CD4-positive, CD25-positive, alpha-beta regulatory T cell (primary cell): ENCODE data around the gene RSPH6A. TPM values are rescaled to one million over a fixed set of nuclear protein-coding genes. Genes with fewer than 3 reads are reported as not detected.

Experiments
- ATAC-seq, 2 donors: fragments of 150-1000 bp; cut with Tn5 transposase; one replicate each; pipeline ENCODE4 v1.10.0; 2021; ENCODE audit warnings: low read depth in 2 of 2, moderate number of reproducible peaks in 2 of 2, moderate library complexity in 1 of 2
- DNase-seq, 3 donors: peaks; one replicate each; pipeline versions ENCODE4 v3.0.0 to v3.0.0-alpha.2; 2012 to 2022; ENCODE audit warnings: mixed read lengths in 1 of 3
- H3K27ac ChIP-seq: one replicate; pipeline ENCODE4 v1.7.0; 2013; ENCODE audit warnings: mild to moderate bottlenecking, low read length; ENCODE audit not compliant: insufficient read depth, poor library complexity, severe bottlenecking
- H3K27me3 ChIP-seq: one replicate; pipeline ENCODE4 v1.7.0; 2013; ENCODE audit warnings: low read length; ENCODE audit not compliant: control insufficient read depth, insufficient read depth
- H3K36me3 ChIP-seq: one replicate; pipeline ENCODE4 v1.7.0; 2013; ENCODE audit warnings: mild to moderate bottlenecking, low read length, moderate library complexity; ENCODE audit not compliant: control insufficient read depth, insufficient read depth
- H3K4me1 ChIP-seq: 2 replicates; pipeline ENCODE4 v1.7.0; 2013; ENCODE audit warnings: mild to moderate bottlenecking, low read length; ENCODE audit not compliant: insufficient read depth, control insufficient read depth, poor library complexity, severe bottlenecking
- H3K4me3 ChIP-seq: one replicate; pipeline ENCODE4 v1.7.0; 2013; ENCODE audit warnings: low read depth, mild to moderate bottlenecking, low read length, moderate library complexity
- H3K9me3 ChIP-seq, 2 experiments: 1 replicate in 1 of 2; 2 replicates in 1 of 2; pipeline ENCODE4 v1.7.0; 2013; ENCODE audit warnings: low read length in 2 of 2, mild to moderate bottlenecking in 1 of 2, moderate library complexity in 1 of 2; ENCODE audit not compliant: control insufficient read depth in 2 of 2
- H3K27ac Mint-ChIP-seq, 3 donors: one replicate each; pipeline ENCODE4 v1.8.0; 2020 to 2022; ENCODE audit warnings: mild to moderate bottlenecking in 3 of 3, mixed read lengths in 3 of 3, moderate library complexity in 2 of 3
- H3K27me3 Mint-ChIP-seq: one replicate; pipeline ENCODE4 v1.8.0; 2022; ENCODE audit warnings: mild to moderate bottlenecking, mixed read lengths
- H3K36me3 Mint-ChIP-seq: one replicate; pipeline ENCODE4 v1.8.0; 2020; ENCODE audit warnings: mixed read lengths
- H3K4me1 Mint-ChIP-seq, 4 donors: one replicate each; pipeline ENCODE4 v1.8.0; 2020 to 2022; ENCODE audit warnings: mixed read lengths in 4 of 4, mild to moderate bottlenecking in 1 of 4
- H3K4me3 Mint-ChIP-seq, 4 donors: one replicate each; pipeline ENCODE4 v1.8.0; 2020 to 2022; ENCODE audit warnings: mild to moderate bottlenecking in 4 of 4, mixed read lengths in 4 of 4, moderate library complexity in 3 of 4
- H3K9me3 Mint-ChIP-seq, 7 donors: one replicate each; pipeline ENCODE4 v1.8.0; 2020 to 2022; ENCODE audit warnings: mixed read lengths in 7 of 7, mild to moderate bottlenecking in 3 of 7, moderate library complexity in 2 of 7
- polyA plus RNA-seq, 4 donors: library from polyadenylated mRNA; unstranded; fragments of 300-500 nt; fragmentation: Illumina TruSeq; gene quantifications; one replicate each; pipeline ENCODE4 v1.2.3, GENCODE V29; 2021
- total RNA-seq: library from RNA; stranded (reverse); gene quantifications from one replicate; pipeline ENCODE4 v1.2.3, GENCODE V29; 2022

RSPH6A gene
- total and polyA plus RNA-seq, 5 donors from 2014 or later = 0.20 TPM; not detected in 4

DNA sequence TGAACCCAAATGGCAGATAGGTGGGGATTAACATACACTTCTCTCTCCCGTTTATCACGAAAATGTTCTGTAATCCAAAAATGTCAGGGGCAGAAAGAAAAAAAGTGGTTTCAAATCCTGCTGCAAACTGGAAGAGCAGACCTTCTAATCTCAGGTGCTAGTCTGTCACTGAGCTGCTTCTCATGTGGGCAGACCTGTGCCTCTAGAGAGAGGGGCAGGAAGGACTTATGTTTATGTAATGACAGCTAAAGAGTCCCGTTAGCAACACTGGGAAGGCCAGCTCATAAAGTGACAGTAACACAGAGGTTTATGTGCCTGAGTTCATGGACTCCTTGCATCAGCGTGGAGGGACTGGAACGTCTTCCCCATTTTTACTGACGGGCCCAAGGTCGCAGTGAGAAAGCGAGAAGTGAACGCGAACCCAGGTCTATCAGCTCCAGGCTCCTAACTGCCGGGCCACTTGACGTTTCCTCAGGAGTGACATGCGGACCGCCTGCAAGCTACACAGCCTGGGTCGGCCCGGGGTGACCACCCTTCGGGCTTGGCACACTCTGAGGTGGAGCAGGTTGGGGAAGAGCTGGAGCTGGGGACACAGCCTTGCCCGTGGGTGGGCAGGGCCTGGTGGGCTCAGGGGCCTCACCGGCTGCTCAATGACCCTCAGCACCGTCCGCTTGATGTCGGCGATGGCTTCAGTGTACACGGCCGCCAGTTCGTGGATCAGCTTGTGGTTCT is 9.6 kb upstream of the RSPH6A start:
- no peaks in the 10 kb centered on the region for H3K27me3 ChIP-seq
- Mint-ChIP-seq H3K36me3 (peaks cover 32% of the 10 kb centered on the region), H3K27me3 (no peaks in the 10 kb centered on the region), H3K9me3 (peaks cover 0 to 3% (median 0%) of the 10 kb centered on the region in 7 donors), H3K27ac (peak overlapping the region in 1 of 3 donors; percentile 40), H3K4me1 (peaks cover 0 to 3% (median 0%) of the 10 kb centered on the region in 4 donors), H3K4me3 (peak overlapping the region in 1 of 4 donors; percentile 54)
- no peak for DNase-seq
- H3K4me3 ChIP-seq = no peak overlapping the region
- peaks cover 49% of the 10 kb centered on the region for H3K36me3 ChIP-seq
- H3K27ac ChIP-seq = no peak overlapping the region
- no peak for ATAC-seq
- no peaks in the 10 kb centered on the region for H3K9me3 ChIP-seq
- no peaks in the 10 kb centered on the region for H3K4me1 ChIP-seq

DNA sequence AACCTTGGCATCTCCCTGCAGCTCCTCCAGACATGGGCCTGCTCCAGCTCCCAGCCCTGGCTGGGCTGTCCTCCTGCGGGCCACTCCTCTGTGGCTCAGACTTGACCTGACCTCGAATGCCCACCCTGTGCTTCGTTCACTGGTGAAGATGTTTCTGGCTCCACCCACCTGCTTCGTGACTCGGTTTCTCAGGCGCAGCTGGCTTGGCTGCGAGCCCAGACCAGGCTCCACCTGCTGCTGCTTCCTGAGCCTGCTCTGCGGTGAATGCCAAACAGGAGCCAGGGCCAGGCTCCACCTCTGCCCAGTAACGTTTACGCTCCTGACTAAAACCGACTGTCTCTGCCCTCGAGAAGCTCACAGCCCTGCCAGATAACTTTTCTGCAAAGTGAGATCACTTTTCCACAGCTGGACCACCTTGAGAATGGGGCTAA is 8.9 kb upstream of the RSPH6A start:
- H3K27me3 ChIP-seq = no peaks in the 10 kb centered on the region
- no peak overlapping the region for H3K4me3 ChIP-seq
- H3K9me3 ChIP-seq = no peaks in the 10 kb centered on the region
- no peaks in the 10 kb centered on the region for H3K27me3 Mint-ChIP-seq
- no peak overlapping the region for H3K27ac Mint-ChIP-seq
- peaks cover 0 to 3% (median 0%) of the 10 kb centered on the region in 4 donors for H3K4me1 Mint-ChIP-seq
- H3K36me3 Mint-ChIP-seq = peaks cover 27% of the 10 kb centered on the region
- ATAC-seq = no peak
- H3K36me3 ChIP-seq = peaks cover 45% of the 10 kb centered on the region
- peak overlapping the region in 1 of 4 donors; percentile 54 for H3K4me3 Mint-ChIP-seq
- no peak overlapping the region for H3K27ac ChIP-seq
- DNase-seq = no peak
- H3K9me3 Mint-ChIP-seq = no peaks in the 10 kb centered on the region
- H3K4me1 ChIP-seq = no peaks in the 10 kb centered on the region

DNA sequence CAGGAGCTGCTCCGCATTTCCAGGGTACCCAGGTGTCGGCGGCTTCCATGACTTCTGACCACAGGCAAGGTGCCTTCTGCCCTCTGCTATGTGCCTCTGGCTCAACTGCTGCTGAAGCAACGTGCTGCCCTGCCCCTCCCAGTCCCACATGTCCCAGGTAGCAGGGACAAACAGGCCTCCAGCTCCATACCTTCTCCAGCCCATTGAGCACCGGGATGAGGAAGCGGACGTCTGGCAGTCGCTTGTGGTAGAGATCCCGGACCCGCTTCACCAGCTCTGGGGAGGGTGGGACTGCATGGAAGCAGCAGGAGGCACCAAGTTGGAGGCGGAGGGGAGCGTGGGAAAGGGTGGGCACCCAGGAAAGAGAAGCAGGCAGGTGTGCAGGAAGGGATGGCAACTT is 8.1 kb upstream of the RSPH6A start:
- H3K27me3 ChIP-seq = no peaks in the 10 kb centered on the region
- peaks cover 37% of the 10 kb centered on the region for H3K36me3 ChIP-seq
- H3K4me3 ChIP-seq = no peak overlapping the region
- H3K4me3 Mint-ChIP-seq = no peak overlapping the region
- H3K4me1 ChIP-seq = no peaks in the 10 kb centered on the region
- no peak for DNase-seq
- H3K36me3 Mint-ChIP-seq = peaks cover 18% of the 10 kb centered on the region
- no peaks in the 10 kb centered on the region for H3K27me3 Mint-ChIP-seq
- H3K9me3 ChIP-seq = no peaks in the 10 kb centered on the region
- no peak overlapping the region for H3K27ac Mint-ChIP-seq
- H3K4me1 Mint-ChIP-seq = peaks cover 0 to 3% (median 0%) of the 10 kb centered on the region in 4 donors
- ATAC-seq = no peak
- no peaks in the 10 kb centered on the region for H3K9me3 Mint-ChIP-seq
- H3K27ac ChIP-seq = no peak overlapping the region

DNA sequence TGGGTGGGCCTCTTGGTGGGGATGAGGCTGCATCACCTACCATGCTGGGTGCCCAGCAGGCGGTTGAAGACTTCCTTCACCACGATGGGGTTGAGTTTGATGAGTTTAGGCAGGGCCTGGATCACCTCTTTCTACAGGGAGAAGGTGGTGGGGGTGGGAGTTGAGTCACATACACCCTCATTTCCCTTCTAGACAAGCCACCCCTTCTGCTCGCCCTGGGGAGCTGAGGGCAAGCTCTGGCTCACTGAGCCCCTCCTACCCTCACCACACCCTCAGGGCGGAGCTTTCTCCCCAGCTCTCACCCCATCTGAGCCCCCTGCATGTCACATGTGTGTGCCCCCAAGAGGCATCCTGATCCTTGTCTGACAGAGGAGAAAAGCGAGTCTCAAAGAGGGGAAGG is 7.6 kb upstream of the RSPH6A start:
- H3K36me3 Mint-ChIP-seq = peaks cover 15% of the 10 kb centered on the region
- no peaks in the 10 kb centered on the region for H3K9me3 Mint-ChIP-seq
- H3K36me3 ChIP-seq = peaks cover 32% of the 10 kb centered on the region
- H3K4me3 Mint-ChIP-seq = no peak overlapping the region
- H3K4me1 ChIP-seq = no peaks in the 10 kb centered on the region
- H3K9me3 ChIP-seq = no peaks in the 10 kb centered on the region
- DNase-seq (no peak), ATAC-seq (no peak)
- no peaks in the 10 kb centered on the region for H3K27me3 ChIP-seq
- H3K27me3 Mint-ChIP-seq = no peaks in the 10 kb centered on the region
- H3K4me3 ChIP-seq = no peak overlapping the region
- no peak overlapping the region for H3K27ac Mint-ChIP-seq
- H3K27ac ChIP-seq = no peak overlapping the region
- peaks cover 0 to 3% (median 0%) of the 10 kb centered on the region in 4 donors for H3K4me1 Mint-ChIP-seq

GRCh38 chr19:45821570-45821969 is 6.5 kb upstream of the RSPH6A start:
- H3K36me3 Mint-ChIP-seq = peaks cover 15% of the 10 kb centered on the region

DNA sequence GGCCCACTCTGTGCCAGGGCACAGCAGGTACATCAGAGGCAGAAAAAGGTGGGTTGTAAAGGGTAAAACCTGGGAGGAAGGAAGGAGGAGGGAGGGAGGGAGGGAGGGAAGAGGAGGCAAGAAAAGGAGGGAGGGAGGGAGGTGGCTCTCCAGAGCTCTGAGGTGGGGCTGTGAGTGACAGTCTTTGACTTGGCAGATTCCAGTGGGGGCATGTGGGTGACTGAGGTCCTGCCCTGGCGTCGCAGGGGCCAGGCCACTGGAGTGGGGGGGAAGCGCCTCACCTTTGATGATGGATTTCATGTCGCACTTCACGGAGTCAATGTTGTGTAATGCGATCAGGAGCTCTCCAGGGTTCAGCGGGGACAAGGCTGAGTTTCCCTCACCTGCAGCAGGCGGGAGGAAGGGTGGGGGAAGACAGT is 6.0 kb upstream of the RSPH6A start:
- H3K9me3 ChIP-seq = no peaks in the 10 kb centered on the region
- no peak for ATAC-seq
- no peak overlapping the region for H3K27ac Mint-ChIP-seq
- no peak overlapping the region for H3K4me3 Mint-ChIP-seq
- H3K27me3 ChIP-seq = no peaks in the 10 kb centered on the region
- peaks cover 7% of the 10 kb centered on the region for H3K4me1 ChIP-seq
- H3K36me3 ChIP-seq = peaks cover 23% of the 10 kb centered on the region
- H3K36me3 Mint-ChIP-seq = peaks cover 15% of the 10 kb centered on the region
- no peak overlapping the region for H3K4me3 ChIP-seq
- DNase-seq = no peak
- peaks cover 0 to 6% (median 2%) of the 10 kb centered on the region in 4 donors for H3K4me1 Mint-ChIP-seq
- no peaks in the 10 kb centered on the region for H3K27me3 Mint-ChIP-seq
- no peak overlapping the region for H3K27ac ChIP-seq
- H3K9me3 Mint-ChIP-seq = no peaks in the 10 kb centered on the region

More at GRCh38 chr19:45821570-45821969, 6.5 kb upstream of the RSPH6A start:
- H3K27ac ChIP-seq = no peak overlapping the region
- DNase-seq (no peak), ATAC-seq (no peak)
- H3K36me3 ChIP-seq = peaks cover 27% of the 10 kb centered on the region
- H3K4me3 ChIP-seq = no peak overlapping the region
- no peaks in the 10 kb centered on the region for H3K27me3 ChIP-seq
- no peaks in the 10 kb centered on the region for H3K9me3 ChIP-seq
- Mint-ChIP-seq H3K27ac (no peak overlapping the region), H3K27me3 (no peaks in the 10 kb centered on the region), H3K9me3 (no peaks in the 10 kb centered on the region), H3K4me1 (peaks cover 0 to 6% (median 2%) of the 10 kb centered on the region in 4 donors), H3K4me3 (no peak overlapping the region)
- H3K4me1 ChIP-seq = peaks cover 7% of the 10 kb centered on the region

GRCh38 chr19:45820413-45821102 is 5.5 kb upstream of the RSPH6A start:
- no peak overlapping the region for H3K4me3 ChIP-seq
- no peaks in the 10 kb centered on the region for H3K27me3 ChIP-seq
- no peaks in the 10 kb centered on the region for H3K9me3 ChIP-seq
- H3K27ac Mint-ChIP-seq = no peak overlapping the region
- no peak overlapping the region for H3K27ac ChIP-seq
- no peak for DNase-seq
- peaks cover 0 to 6% (median 3%) of the 10 kb centered on the region in 4 donors for H3K4me1 Mint-ChIP-seq
- H3K9me3 Mint-ChIP-seq = no peaks in the 10 kb centered on the region
- H3K4me1 ChIP-seq = peaks cover 12% of the 10 kb centered on the region
- no peak overlapping the region for H3K4me3 Mint-ChIP-seq
- peaks cover 13% of the 10 kb centered on the region for H3K36me3 Mint-ChIP-seq
- ATAC-seq = no peak
- peaks cover 18% of the 10 kb centered on the region for H3K36me3 ChIP-seq
- H3K27me3 Mint-ChIP-seq = no peaks in the 10 kb centered on the region
